A673 (cell line): ENCODE data around the gene SFR1. TPM values are rescaled to one million over a fixed set of nuclear protein-coding genes. Genes with fewer than 3 reads are reported as not detected.
A peak's percentile ranks its signal among the peaks of the same experiment; 100 is the strongest.

Experiments
- BruUV-seq: library from RNA; stranded (reverse); fragments of 400-500 nt; replicated peaks from 2 replicates; lab custom pipeline; 2021; lab: Mats Ljungman, UMichigan
- CTCF ChIA-PET: fragments of 300-600 bp; sonication (Branson Sonifier 250); formaldehyde crosslinking; loops from one replicate; lab custom pipeline; 2022; ENCODE audit warnings: antibody characterized with exemption; lab: Charles Lee
- POLR2A ChIA-PET: fragments of 300-600 bp; sonication (Branson Sonifier 250); formaldehyde crosslinking; loops from one replicate; lab custom pipeline; 2022; ENCODE audit warnings: antibody characterized with exemption; ENCODE audit not compliant: low non-redundant PET; lab: Charles Lee
- DNase-seq: peaks from one replicate; pipeline ENCODE4 v3.0.0-alpha.2; 2015; ENCODE audit warnings: low spot score
- H3K27ac ChIP-seq: fragments of 200-600 bp; sonication (generic); 2 replicates; pipeline ENCODE4 v1.5.1; 2016; ENCODE audit warnings: mixed run types, low read depth, mild to moderate bottlenecking, mixed read lengths, antibody characterized with exemption, low read length; ENCODE audit not compliant: poor library complexity, severe bottlenecking
- H3K27me3 ChIP-seq: fragments of 200-600 bp; sonication (generic); replicated peaks from 2 replicates; pipeline ENCODE4 v1.6.1; 2017; ENCODE audit warnings: mixed run types, low read depth, mild to moderate bottlenecking, mixed read lengths, antibody characterized with exemption, low read length; ENCODE audit not compliant: insufficient read depth, poor library complexity
- H3K36me3 ChIP-seq: fragments of 200-600 bp; sonication (generic); 2 replicates; pipeline ENCODE4 v1.6.1; 2016; ENCODE audit warnings: mixed run types, mild to moderate bottlenecking, mixed read lengths, antibody characterized with exemption, low read length; ENCODE audit not compliant: insufficient read depth, poor library complexity, severe bottlenecking
- H3K4me1 ChIP-seq: fragments of 200-600 bp; sonication (generic); 2 replicates; pipeline ENCODE4 v1.6.1; 2017; ENCODE audit warnings: mixed run types, mild to moderate bottlenecking, mixed read lengths, antibody characterized with exemption, low read length; ENCODE audit not compliant: insufficient read depth, poor library complexity, severe bottlenecking
- H3K4me3 ChIP-seq: fragments of 200-600 bp; sonication (generic); 2 replicates; pipeline ENCODE4 v1.5.1; 2016; ENCODE audit warnings: low read depth, mixed run types, mild to moderate bottlenecking, mixed read lengths, low read length; ENCODE audit not compliant: poor library complexity, severe bottlenecking
- H3K9me3 ChIP-seq: fragments of 200-600 bp; sonication (generic); 2 replicates; pipeline ENCODE4 v1.6.1; 2016; ENCODE audit warnings: mixed run types, low read depth, mild to moderate bottlenecking, mixed read lengths, antibody characterized with exemption, low read length; ENCODE audit not compliant: poor library complexity, severe bottlenecking
- EZH2 ChIP-seq: fragments of 200-600 bp; sonication (generic); IDR thresholded peaks from 2 replicates; pipeline ENCODE4 v1.6.1; 2017; ENCODE audit warnings: borderline replicate concordance, low read depth, mild to moderate bottlenecking, mixed read lengths, antibody characterized with exemption, low read length; ENCODE audit not compliant: poor library complexity, severe bottlenecking
- intact Hi-C: fragments of 100-400 bp; cut with micrococcal nuclease; formaldehyde crosslinking; loops from one replicate; pipeline ENCODE4 v1.10.0; 2022; ENCODE audit not compliant: unreplicated experiment
- total RNA-seq: library from RNA; stranded (reverse); gene quantifications from 2 replicates; pipeline ENCODE4 v1.2.3, GENCODE V29; 2021
- TF ChIP-seq, protein P1 (sequence below): fragments of 300-800, 200-600 bp; sonication (generic); conservative IDR thresholded peaks from 2 replicates; pipeline ENCODE4 v1.5.1; 2017; ENCODE audit warnings: low read depth, mild to moderate bottlenecking, antibody characterized with exemption, low read length, moderate library complexity, mixed read lengths

The SFR1 gene
- total RNA-seq, 1 experiment from 2014 or later = 12.6 TPM

GRCh38 chr10:104120512-104120902 lies 1.5 kb upstream of the SFR1 start:
- peak overlapping the region; percentile 91 for H3K27ac ChIP-seq
- no peaks in the 10 kb centered on the region for H3K9me3 ChIP-seq
- H3K36me3 ChIP-seq = no peaks in the 10 kb centered on the region
- no peak for TF ChIP-seq EZH2
- TF ChIP-seq, protein P1, sequence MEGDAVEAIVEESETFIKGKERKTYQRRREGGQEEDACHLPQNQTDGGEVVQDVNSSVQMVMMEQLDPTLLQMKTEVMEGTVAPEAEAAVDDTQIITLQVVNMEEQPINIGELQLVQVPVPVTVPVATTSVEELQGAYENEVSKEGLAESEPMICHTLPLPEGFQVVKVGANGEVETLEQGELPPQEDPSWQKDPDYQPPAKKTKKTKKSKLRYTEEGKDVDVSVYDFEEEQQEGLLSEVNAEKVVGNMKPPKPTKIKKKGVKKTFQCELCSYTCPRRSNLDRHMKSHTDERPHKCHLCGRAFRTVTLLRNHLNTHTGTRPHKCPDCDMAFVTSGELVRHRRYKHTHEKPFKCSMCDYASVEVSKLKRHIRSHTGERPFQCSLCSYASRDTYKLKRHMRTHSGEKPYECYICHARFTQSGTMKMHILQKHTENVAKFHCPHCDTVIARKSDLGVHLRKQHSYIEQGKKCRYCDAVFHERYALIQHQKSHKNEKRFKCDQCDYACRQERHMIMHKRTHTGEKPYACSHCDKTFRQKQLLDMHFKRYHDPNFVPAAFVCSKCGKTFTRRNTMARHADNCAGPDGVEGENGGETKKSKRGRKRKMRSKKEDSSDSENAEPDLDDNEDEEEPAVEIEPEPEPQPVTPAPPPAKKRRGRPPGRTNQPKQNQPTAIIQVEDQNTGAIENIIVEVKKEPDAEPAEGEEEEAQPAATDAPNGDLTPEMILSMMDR = no peak
- H3K4me3 ChIP-seq = peak overlapping the region; percentile 67
- no peak for DNase-seq
- H3K4me1 ChIP-seq = peaks cover 23% of the 10 kb centered on the region
- ChIA-PET POLR2A (interaction anchor here (0.6 to 0.7 kb wide), 4 partner anchors 40 to 722 kb away, joined by 4 to 11 read pairs (median 5); no protein-coding TSS in a partner anchor), CTCF (interaction anchor here (0.6 to 2.4 kb wide), 6 partner anchors 8 to 559 kb away, joined by 4 to 18 read pairs (median 6); no protein-coding TSS in a partner anchor)
- no peaks in the 10 kb centered on the region for H3K27me3 ChIP-seq
- intact Hi-C loops = loop anchor here (2.0 to 5.0 kb wide), 2 partner anchors 152 to 462 kb away; no protein-coding TSS in a partner anchor
- BruUV-seq = no TSS peak

DNA sequence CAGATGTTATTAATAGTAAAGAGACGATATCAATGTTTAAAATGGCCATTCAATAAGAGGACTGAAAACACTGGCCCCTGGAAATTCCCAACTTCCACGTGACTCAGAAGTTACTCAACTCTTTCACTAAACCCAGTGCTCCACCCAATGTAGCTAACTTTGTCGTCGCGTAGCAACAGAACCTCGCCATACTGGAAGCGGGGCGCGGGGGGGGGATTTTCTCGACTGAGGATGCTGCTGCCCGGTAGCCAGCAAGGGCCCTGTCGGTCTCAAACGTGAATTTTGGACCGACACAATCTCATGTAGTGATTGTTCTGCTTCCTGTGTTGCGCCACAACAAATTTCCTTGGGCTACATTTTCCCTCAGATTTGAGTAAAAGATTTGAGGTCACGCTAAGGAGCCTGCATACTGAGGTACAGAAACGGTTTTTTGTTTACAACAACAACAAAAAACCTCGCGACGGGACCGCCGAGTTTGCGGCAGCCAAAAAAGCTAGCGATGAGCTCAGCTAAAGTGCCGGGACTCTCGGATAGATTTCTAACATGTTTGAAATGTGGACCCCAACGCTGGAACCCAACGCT lies 977 bp upstream of the SFR1 start:
- TSS peak; percentile 98 for BruUV-seq
- Histone ChIP-seq H3K4me1 (peaks cover 23% of the 10 kb centered on the region), H3K27me3 (no peaks in the 10 kb centered on the region), H3K4me3 (peak overlapping the region; percentile 67), H3K9me3 (no peaks in the 10 kb centered on the region), H3K27ac (peak overlapping the region; percentile 91), H3K36me3 (no peaks in the 10 kb centered on the region)
- TF ChIP-seq EZH2 = no peak
- TF ChIP-seq, protein P1 = no peak
- CTCF ChIA-PET = interaction anchor here (0.6 to 2.4 kb wide), 6 partner anchors 8 to 559 kb away, joined by 4 to 18 read pairs (median 6); no protein-coding TSS in a partner anchor
- peak; percentile 93 for DNase-seq
- POLR2A ChIA-PET = interaction anchor here (0.6 to 1.0 kb wide), 5 partner anchors 40 to 723 kb away, joined by 4 to 11 read pairs (median 4); no protein-coding TSS in a partner anchor
- intact Hi-C loops = loop anchor here (2.0 to 5.0 kb wide), 2 partner anchors 152 to 461 kb away; no protein-coding TSS in a partner anchor

DNA sequence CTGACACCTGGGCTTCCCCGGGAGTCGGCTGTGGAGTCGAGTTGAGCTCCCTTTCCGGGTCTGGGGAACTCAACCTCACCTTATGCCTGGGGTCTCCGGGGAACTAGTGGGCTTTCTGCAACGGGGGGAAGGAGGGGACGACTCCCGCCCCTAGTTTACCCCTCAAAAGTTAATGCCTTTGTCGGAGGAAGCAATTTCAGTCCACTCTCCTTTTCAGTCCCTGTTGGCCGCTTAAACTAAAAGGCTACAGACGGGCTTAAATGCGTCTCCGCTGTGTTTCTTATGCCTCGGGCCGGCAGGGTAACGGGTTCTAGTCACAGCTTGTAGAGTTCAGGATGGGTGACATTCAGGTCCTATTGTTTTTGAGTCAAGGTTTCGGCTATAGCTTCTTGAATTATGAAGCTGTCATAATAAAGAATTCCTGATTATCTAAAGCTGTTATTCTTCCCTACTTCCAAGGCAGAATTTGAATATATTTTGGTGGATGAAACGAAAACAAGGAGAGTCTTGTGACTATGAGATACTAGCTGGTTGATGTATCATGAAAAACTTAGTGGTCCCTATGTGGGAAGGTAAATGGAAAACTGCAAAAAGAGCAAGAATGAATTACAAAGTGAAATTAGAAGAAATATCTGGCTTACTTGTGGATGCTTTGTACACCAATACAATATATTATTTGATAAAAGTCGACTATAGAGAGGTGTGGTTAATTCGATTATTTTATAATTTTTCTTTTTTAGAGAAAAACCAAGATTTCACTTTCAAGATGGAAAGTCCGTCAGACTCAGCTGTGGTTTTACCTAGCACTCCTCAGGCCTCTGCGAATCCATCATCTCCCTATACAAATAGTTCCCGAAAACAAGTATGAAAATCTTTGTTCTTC lies 495 bp downstream of the SFR1 start:
- TSS peak; percentile 77 for BruUV-seq
- Histone ChIP-seq H3K4me3 (peak overlapping the region; percentile 67), H3K27ac (peak overlapping the region; percentile 86), H3K4me1 (peaks cover 23% of the 10 kb centered on the region), H3K27me3 (no peaks in the 10 kb centered on the region), H3K36me3 (no peaks in the 10 kb centered on the region), H3K9me3 (no peaks in the 10 kb centered on the region)
- DNase-seq = no peak
- no peak for TF ChIP-seq EZH2
- TF ChIP-seq, protein P1 = no peak
- CTCF ChIA-PET = interaction anchor here (0.5 to 2.4 kb wide), 3 partner anchors 234 to 1059 kb away, joined by 3 to 18 read pairs (median 8); no protein-coding TSS in a partner anchor
- intact Hi-C loops = loop anchor here (1.0 to 5.0 kb wide), 2 partner anchors 234 to 460 kb away; no protein-coding TSS in a partner anchor
- POLR2A ChIA-PET = interaction anchor here (1.0 kb wide), 1 partner anchor 88 kb away, joined by 4 read pairs; no protein-coding TSS in a partner anchor
